Right renal cortex interstitium (tissue), 3 donors: ENCODE measurements around the gene CYSLTR2. TPM values are rescaled to one million over a fixed set of nuclear protein-coding genes. Genes with fewer than 3 reads are reported as not detected.

Source experiments
- DNase-seq, 3 donors: peaks; one replicate each; pipeline ENCODE4 v3.0.0-alpha.2; 2013; ENCODE audit warnings: low read depth in 3 of 3, low spot score in 2 of 3
- polyA plus RNA-seq, 3 donors: library from polyadenylated mRNA; unstranded; fragments of 120-200 nt; gene quantifications; one replicate each; pipeline ENCODE4 v1.2.1, GENCODE V29; 2013; ENCODE audit not compliant: insufficient read length in 3 of 3

The CYSLTR2 gene
- polyA plus RNA-seq, 3 donors: 0.29 to 0.50 (median 0.34) TPM

- no peak for DNase-seq
These were observed 80.1 kb downstream of the CYSLTR2 start for GRCh38 chr13:48733739-48734335.

DNA sequence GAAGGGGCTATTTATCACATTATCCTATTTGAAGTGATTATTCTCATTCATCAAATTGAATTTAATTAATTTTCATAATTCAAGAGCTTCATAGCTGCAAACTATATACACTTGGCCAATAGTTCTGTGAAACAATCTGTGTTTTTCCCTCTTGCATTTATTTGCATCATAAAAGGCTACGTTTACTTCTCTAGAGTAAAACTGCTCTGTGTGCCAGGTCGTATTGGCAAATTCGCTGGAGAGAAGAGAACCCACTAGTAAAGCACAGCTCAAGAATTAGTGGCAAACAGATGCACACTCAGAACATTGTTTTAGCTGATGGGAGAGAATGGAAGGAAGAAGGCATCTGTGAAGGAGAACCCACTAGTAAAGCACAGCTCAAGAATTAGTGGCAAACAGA lies 81.8 kb downstream of the CYSLTR2 start:
- no peak for DNase-seq

DNA sequence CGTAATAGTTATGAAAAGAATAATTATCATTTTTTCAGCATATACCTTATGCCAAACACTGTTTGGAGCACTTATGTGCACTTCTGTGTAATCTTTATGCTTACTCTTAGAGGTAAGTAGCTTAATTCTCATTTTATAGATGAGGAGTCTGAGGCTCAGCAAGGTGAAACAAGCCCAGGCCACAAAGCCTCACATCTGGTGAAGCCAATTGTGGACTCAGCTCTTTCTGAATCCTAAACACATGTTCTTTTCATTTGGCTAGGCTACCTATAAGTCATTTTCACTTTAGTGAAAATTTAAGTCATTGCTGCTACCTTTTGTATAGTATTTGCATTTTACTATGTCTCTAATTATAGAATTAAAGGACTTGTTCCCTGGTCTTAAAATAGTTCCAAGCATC lies 84.0 kb downstream of the CYSLTR2 start:
- DNase-seq: no peak

DNA sequence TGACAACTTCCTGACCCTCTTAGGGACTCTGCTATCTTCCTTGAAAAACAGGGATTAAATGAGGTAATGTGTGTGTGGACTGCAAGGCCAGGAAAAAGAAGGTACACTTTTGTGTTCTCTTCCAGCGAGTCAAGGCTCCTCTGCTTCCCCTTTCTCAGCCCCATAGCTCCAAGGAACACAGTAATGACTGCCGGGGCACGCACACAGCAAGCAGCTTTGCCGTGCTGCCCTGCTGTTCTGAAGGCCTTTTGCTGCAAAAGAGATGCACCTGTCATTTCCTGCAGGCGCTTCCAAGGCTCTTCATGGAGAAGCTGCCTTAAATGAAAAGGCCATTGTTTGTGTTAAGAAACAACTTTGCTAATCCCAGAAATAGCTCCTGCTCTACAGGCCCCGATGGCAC lies 84.6 kb downstream of the CYSLTR2 start:
- no peak for DNase-seq

- DNase-seq: no peak
These were observed 85.7 kb downstream of the CYSLTR2 start for GRCh38 chr13:48739386-48739964.

GRCh38 chr13:48741377-48741776 lies 87.6 kb downstream of the CYSLTR2 start:
- no peak for DNase-seq

DNA sequence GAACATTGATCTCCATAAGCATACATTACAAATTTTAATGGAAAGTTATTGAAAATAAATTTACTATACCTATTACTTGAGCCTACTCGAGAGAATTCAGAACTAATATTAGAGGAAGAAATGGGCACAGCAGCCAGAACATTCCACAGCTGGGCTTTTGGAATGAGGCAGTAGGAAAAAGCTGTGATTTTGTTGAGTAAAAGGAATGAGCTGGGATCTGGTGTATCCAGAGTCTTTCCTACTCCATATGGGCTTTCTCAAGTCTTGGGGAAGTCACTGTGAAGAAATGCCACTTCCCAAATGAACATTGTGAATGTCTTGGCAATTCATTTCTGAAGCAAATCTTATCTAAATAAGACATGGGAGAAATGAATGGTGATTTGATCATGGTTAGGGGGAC lies 93.1 kb downstream of the CYSLTR2 start:
- DNase-seq: no peak

DNA sequence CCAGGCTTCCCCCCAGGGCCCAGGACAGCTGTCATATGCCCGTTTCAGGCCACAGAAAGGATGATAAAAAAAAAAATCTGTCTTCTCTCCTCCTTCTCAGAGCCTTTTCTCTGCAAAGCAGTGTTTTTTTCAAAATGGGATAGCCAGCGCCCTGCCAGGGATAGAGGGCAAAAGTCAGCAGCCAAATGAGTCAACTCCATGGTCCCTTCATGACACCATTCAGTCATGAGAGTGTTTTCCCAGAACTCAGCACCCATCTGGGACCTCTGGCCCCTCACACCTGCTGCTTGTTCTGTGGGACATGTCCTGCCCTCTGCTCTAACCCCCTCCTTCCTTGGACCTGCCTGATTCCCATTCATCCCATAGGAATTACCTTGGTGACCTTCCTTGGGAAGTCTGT lies 95.0 kb downstream of the CYSLTR2 start:
- no peak for DNase-seq

GRCh38 chr13:48749144-48749543 lies 95.4 kb downstream of the CYSLTR2 start:
- no peak for DNase-seq

GRCh38 chr13:48749699-48750473 lies 96.2 kb downstream of the CYSLTR2 start:
- DNase-seq: no peak

DNA sequence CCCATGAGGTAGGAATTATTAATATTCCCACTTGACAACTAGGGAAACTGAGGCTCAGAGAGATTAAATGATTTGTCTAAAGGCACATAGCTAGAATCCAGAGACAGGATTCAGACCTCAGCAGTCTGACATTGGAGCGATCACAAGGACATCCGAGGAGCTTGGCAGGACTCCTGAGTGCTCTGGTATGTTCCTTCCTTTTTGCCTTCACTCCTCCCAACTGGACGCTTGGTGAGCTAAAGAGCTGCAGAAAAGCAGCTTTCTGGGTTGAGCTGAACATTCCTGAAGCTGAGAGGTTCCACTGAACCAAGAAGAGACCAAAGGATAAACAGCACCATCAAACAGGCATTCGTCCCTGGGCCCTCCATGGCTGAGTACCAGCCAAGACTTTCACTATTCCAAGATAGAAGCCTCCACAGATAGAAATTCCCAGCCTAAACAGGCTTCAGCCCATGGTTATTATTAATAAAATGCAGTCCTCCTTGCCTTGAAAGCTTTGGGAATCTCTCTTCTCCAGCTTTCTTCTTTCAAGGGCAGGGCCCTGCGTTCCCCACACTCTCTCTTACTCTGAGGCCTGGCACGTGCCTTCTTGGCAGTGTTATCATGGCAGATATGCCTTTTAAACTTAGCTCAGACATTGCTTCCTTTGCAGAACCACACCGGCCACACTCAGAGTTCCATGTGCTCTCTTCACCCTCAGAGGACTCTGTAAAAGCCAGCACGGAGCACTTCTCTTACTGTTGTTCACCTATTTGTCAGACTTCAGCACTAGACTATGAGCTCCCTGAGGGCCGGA lies 97.1 kb downstream of the CYSLTR2 start:
- DNase-seq: no peak

DNA sequence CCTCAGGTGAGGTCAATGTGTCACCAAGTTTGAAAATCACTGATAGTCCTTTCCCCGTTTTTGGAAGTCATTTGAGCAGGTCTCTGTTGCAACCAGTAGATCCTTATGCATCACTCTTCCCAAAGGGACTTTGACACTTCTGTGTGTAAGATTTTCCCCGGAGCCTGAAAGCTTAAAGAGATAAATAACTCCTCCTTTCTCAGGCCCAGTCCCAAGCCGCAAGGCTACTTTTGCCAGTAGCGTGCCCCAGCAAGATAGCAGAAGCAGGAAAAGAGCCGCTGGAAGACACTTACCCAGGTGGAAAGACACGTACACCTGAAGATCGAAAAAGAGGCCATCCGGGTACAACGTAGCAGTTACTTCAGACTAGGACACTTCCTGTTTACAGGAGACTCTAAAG lies 106.9 kb downstream of the CYSLTR2 start:
- DNase-seq: no peak

Other genes with a start within 250 kb of the CYSLTR2 start
- gene LPAR6, start 240.8 kb upstream of the CYSLTR2 start, polyA plus RNA-seq: 10 to 100 TPM; 47.9 to 56.0 (median 54.6) TPM
- gene RCBTB2, start 120.8 kb upstream of the CYSLTR2 start, polyA plus RNA-seq: 10 to 100 TPM; 54.9 to 60.6 (median 58.6) TPM